Transverse colon (tissue), 3 donors: ENCODE data around the gene TADA2B.

Experiments used
- EP300 ChIP-seq: sonication (generic); formaldehyde crosslinking; IDR thresholded peaks from one replicate; pipeline ENCODE4 v1.6.1; 2017; ENCODE audit warnings: antibody characterized with exemption, low read depth
- POLR2A ChIP-seq: fragments of 450-650 bp; IDR thresholded peaks from one replicate; pipeline ENCODE4 v1.6.1; 2016; ENCODE audit warnings: antibody characterized with exemption, mild to moderate bottlenecking, moderate library complexity
- TF ChIP-seq, protein P1 (sequence below), 5 experiments: fragments of 200-600 bp in 3 of 5; fragments of 450-650 bp in 2 of 5; sonication (generic) in 3 of 5; IDR thresholded peaks; 1 replicate in 2 of 5; 2 replicates in 3 of 5; pipeline ENCODE4 v1.5.1; 2016 to 2017; ENCODE audit warnings: antibody characterized with exemption in 5 of 5, inconsistent platforms in 3 of 5, mild to moderate bottlenecking in 2 of 5, moderate library complexity in 1 of 5

DNA sequence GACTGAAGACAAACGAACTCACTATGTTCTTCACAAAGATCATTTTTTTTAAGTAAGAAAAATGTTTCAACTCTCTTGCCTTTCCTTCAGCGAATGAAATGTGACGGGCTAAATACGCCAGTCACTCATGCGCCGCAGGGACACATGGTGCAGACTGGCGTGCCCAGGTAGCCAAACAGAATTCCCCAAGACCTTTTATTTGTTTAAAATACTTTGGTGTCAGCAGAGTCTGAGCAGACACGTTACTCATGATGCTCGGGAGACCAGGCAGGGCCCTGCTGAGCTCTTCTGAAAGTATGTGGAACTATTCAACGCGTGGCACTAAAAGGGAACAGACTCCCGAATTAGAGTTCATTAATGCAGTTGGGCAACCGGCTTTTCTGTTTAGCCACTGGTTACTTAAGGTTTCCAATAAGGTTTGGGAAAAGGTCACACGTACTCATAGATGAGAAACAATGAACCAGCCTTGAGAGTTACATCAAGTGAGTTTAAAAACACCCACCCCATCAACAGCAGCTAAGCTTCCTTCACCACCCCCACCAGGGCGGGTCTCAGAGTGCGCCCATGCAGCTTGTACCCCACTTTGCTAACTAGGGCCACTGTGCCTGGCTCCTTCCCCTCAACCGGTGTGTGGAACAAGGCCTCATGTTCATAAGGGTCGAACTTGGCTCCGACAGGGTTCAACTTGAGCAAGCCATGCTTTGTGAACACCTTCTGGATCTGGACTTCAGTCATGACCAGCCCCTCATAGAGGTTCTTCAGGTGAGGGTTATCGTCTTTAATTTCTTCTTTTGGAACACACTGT, 17.4 kb downstream of the TADA2B start:
- TF ChIP-seq POLR2A (no peak), EP300 (no peak)
- TF ChIP-seq, protein P1, sequence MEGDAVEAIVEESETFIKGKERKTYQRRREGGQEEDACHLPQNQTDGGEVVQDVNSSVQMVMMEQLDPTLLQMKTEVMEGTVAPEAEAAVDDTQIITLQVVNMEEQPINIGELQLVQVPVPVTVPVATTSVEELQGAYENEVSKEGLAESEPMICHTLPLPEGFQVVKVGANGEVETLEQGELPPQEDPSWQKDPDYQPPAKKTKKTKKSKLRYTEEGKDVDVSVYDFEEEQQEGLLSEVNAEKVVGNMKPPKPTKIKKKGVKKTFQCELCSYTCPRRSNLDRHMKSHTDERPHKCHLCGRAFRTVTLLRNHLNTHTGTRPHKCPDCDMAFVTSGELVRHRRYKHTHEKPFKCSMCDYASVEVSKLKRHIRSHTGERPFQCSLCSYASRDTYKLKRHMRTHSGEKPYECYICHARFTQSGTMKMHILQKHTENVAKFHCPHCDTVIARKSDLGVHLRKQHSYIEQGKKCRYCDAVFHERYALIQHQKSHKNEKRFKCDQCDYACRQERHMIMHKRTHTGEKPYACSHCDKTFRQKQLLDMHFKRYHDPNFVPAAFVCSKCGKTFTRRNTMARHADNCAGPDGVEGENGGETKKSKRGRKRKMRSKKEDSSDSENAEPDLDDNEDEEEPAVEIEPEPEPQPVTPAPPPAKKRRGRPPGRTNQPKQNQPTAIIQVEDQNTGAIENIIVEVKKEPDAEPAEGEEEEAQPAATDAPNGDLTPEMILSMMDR (IDR thresholded peaks at IDR 0.05) = no peak
